IMR-90 (cell line): ENCODE data around the gene PALLD. TPM values are rescaled to one million over a fixed set of nuclear protein-coding genes. Genes with fewer than 3 reads are reported as not detected.

Experiments used
- ATAC-seq: fragments of 200-7000 bp; cut with Tn5 transposase; 2 replicates; pipeline ENCODE4 v1.9.1; 2020; ENCODE audit warnings: low read depth, mild to moderate bottlenecking, moderate library complexity
- BruUV-seq: library from RNA; stranded (reverse); fragments of 400-500 nt; replicated peaks from 2 replicates; lab custom pipeline; 2021; lab: Mats Ljungman, UMichigan
- CTCF ChIA-PET: fragments of 300-600 bp; formaldehyde crosslinking; extraction: SDS; loops from one replicate; lab custom pipeline; 2021; ENCODE audit warnings: antibody characterized with exemption; lab: Yijun Ruan, JAX
- POLR2A ChIA-PET: fragments of 300-600 bp; sonication (Branson Sonifier 250); formaldehyde crosslinking; loops from one replicate; lab custom pipeline; 2022; ENCODE audit warnings: antibody characterized with exemption; ENCODE audit not compliant: unreplicated experiment; lab: Charles Lee
- DNase-seq: peaks from one replicate; pipeline ENCODE4 v3.0.0; 2013
- H2AFZ ChIP-seq: replicated peaks from 2 replicates; pipeline ENCODE3; 2013; ENCODE audit warnings: low read length, mild to moderate bottlenecking; ENCODE audit not compliant: poor library complexity
- H2AK5ac ChIP-seq: 2 replicates; pipeline ENCODE4 v1.6.1; 2013; ENCODE audit warnings: low read depth, low read length, inconsistent platforms
- H2AK9ac ChIP-seq: replicated peaks from 2 replicates; pipeline ENCODE3; 2013; ENCODE audit warnings: mild to moderate bottlenecking, low read depth, low read length, moderate library complexity; ENCODE audit not compliant: poor library complexity
- H2BK120ac ChIP-seq: 2 replicates; pipeline ENCODE4 v1.6.1; 2013; ENCODE audit warnings: low read depth, low read length, inconsistent platforms
- H2BK15ac ChIP-seq: 3 replicates; pipeline ENCODE4 v1.6.1; 2013; ENCODE audit warnings: low read depth, low read length, inconsistent platforms
- H2BK20ac ChIP-seq: 2 replicates; pipeline ENCODE4 v1.6.1; 2013; ENCODE audit warnings: low read depth, mild to moderate bottlenecking, inconsistent platforms, low read length, moderate library complexity
- H2BK5ac ChIP-seq: 2 replicates; pipeline ENCODE4 v1.6.1; 2013; ENCODE audit warnings: mild to moderate bottlenecking, low read depth, low read length, inconsistent platforms; ENCODE audit not compliant: poor library complexity, severe bottlenecking
- H3K14ac ChIP-seq: replicated peaks from 2 replicates; pipeline ENCODE4 v1.6.1; 2013; ENCODE audit warnings: low read depth, low read length, inconsistent platforms
- H3K18ac ChIP-seq: 2 replicates; pipeline ENCODE4 v1.6.1; 2013; ENCODE audit warnings: low read depth, low read length, control low read depth
- H3K23ac ChIP-seq: 2 replicates; pipeline ENCODE4 v1.6.1; 2013; ENCODE audit warnings: low read depth, low read length, inconsistent platforms
- H3K27ac ChIP-seq: 2 replicates; pipeline ENCODE4 v1.5.1; 2013; ENCODE audit warnings: mild to moderate bottlenecking, control low read depth, low read length; ENCODE audit not compliant: insufficient read depth
- H3K27me3 ChIP-seq: 2 replicates; pipeline ENCODE4 v1.6.1; 2013; ENCODE audit warnings: low read length; ENCODE audit not compliant: control insufficient read depth, insufficient read depth
- H3K36me3 ChIP-seq: 2 replicates; pipeline ENCODE4 v1.6.1; 2013; ENCODE audit warnings: low read length, mixed read lengths; ENCODE audit not compliant: control insufficient read depth, insufficient read depth
- H3K4ac ChIP-seq: 2 replicates; pipeline ENCODE4 v1.6.1; 2013; ENCODE audit warnings: low read depth, low read length, inconsistent platforms
- H3K4me1 ChIP-seq: 2 replicates; pipeline ENCODE4 v1.6.1; 2013; ENCODE audit warnings: low read length, mixed read lengths; ENCODE audit not compliant: control insufficient read depth, insufficient read depth
- H3K4me2 ChIP-seq: 2 replicates; pipeline ENCODE4 v1.6.1; 2013; ENCODE audit warnings: low read depth, mild to moderate bottlenecking, control low read depth, low read length, moderate library complexity
- H3K4me3 ChIP-seq: 2 replicates; pipeline ENCODE4 v1.5.1; 2013; ENCODE audit warnings: low read depth, mild to moderate bottlenecking, control low read depth, low read length, moderate library complexity; ENCODE audit not compliant: insufficient read depth
- H3K56ac ChIP-seq: 2 replicates; pipeline ENCODE4 v1.6.1; 2013; ENCODE audit warnings: low read length, inconsistent platforms; ENCODE audit not compliant: insufficient read depth; ENCODE audit errors: extremely low read depth
- H3K79me1 ChIP-seq, 2 experiments: 2 replicates each; pipeline ENCODE4 v1.6.1; 2013; ENCODE audit warnings: low read length in 2 of 2, inconsistent platforms in 1 of 2, low read depth in 1 of 2
- H3K9ac ChIP-seq: 2 replicates; pipeline ENCODE4 v1.6.1; 2013; ENCODE audit warnings: low read depth, low read length, control low read depth
- H3K9me1 ChIP-seq: 2 replicates; pipeline ENCODE4 v1.6.1; 2013; ENCODE audit warnings: low read length, inconsistent platforms; ENCODE audit not compliant: insufficient read depth
- H3K9me3 ChIP-seq: 2 replicates; pipeline ENCODE4 v1.6.1; 2013; ENCODE audit warnings: low read length; ENCODE audit not compliant: control insufficient read depth, insufficient read depth
- H4K20me1 ChIP-seq: 2 replicates; pipeline ENCODE4 v1.6.1; 2013; ENCODE audit warnings: low read length, inconsistent platforms; ENCODE audit not compliant: insufficient read depth
- H4K5ac ChIP-seq: 2 replicates; pipeline ENCODE4 v1.6.1; 2013; ENCODE audit warnings: mild to moderate bottlenecking, low read depth, low read length, control low read depth
- H4K8ac ChIP-seq, 2 experiments: 2 replicates each; pipeline ENCODE4 v1.6.1; 2013; ENCODE audit warnings: low read depth in 2 of 2, low read length in 2 of 2, control low read depth in 1 of 2, inconsistent platforms in 1 of 2
- H4K91ac ChIP-seq: 2 replicates; pipeline ENCODE4 v1.6.1; 2013; ENCODE audit warnings: low read depth, low read length, inconsistent platforms; ENCODE audit not compliant: insufficient read depth
- BHLHE40 ChIP-seq: fragments of 150-350 bp; IDR thresholded peaks from 2 replicates; pipeline ENCODE4 v1.6.1; 2016; ENCODE audit warnings: mild to moderate bottlenecking, low read depth, low read length
- CEBPB ChIP-seq: IDR thresholded peaks from 2 replicates; pipeline ENCODE4 v1.6.1; 2012; ENCODE audit warnings: low read depth, low read length, improper control_type of control experiment
- CHD1 ChIP-seq: IDR thresholded peaks from 2 replicates; pipeline ENCODE4 v1.6.1; 2012; ENCODE audit warnings: low read depth, low read length, improper control_type of control experiment
- CTCF ChIP-seq: conservative IDR thresholded peaks from 2 replicates; pipeline ENCODE4 v1.5.1; 2012; ENCODE audit warnings: mild to moderate bottlenecking, low read depth, low read length, improper control_type of control experiment
- FOS ChIP-seq: fragments of 150-350 bp; IDR thresholded peaks from 2 replicates; pipeline ENCODE4 v1.6.1; 2016; ENCODE audit warnings: low read depth, low read length
- MAFK ChIP-seq: IDR thresholded peaks from 2 replicates; pipeline ENCODE4 v1.6.1; 2012; ENCODE audit warnings: low read depth, low read length, improper control_type of control experiment
- MAZ ChIP-seq: IDR thresholded peaks from 2 replicates; pipeline ENCODE4 v1.6.1; 2012; ENCODE audit warnings: low read depth, mild to moderate bottlenecking, low read length, improper control_type of control experiment, moderate library complexity, borderline replicate concordance
- MXI1 ChIP-seq: IDR thresholded peaks from 2 replicates; pipeline ENCODE4 v1.6.1; 2012; ENCODE audit warnings: low read depth, mild to moderate bottlenecking, low read length, moderate library complexity, borderline replicate concordance
- NFE2L2 ChIP-seq: fragments of 150-350 bp; IDR thresholded peaks from 2 replicates; pipeline ENCODE4 v1.6.1; 2016; ENCODE audit warnings: low read depth, mild to moderate bottlenecking, low read length
- POLR2A ChIP-seq: IDR thresholded peaks from 2 replicates; pipeline ENCODE4 v1.6.1; 2012; ENCODE audit warnings: mild to moderate bottlenecking, low read depth, low read length
- RAD21 ChIP-seq: IDR thresholded peaks from 2 replicates; pipeline ENCODE4 v1.6.1; 2012; ENCODE audit warnings: low read length, improper control_type of control experiment
- RCOR1 ChIP-seq: IDR thresholded peaks from 2 replicates; pipeline ENCODE4 v1.6.1; 2012; ENCODE audit warnings: mild to moderate bottlenecking, low read length, improper control_type of control experiment; ENCODE audit not compliant: insufficient replicate concordance
- RFX5 ChIP-seq: IDR thresholded peaks from 2 replicates; pipeline ENCODE4 v1.8.0; 2012; ENCODE audit warnings: low read depth, mild to moderate bottlenecking, low read length, moderate library complexity
- SMC3 ChIP-seq: fragments of 150-350 bp; IDR thresholded peaks from 2 replicates; pipeline ENCODE4 v1.6.1; 2016; ENCODE audit warnings: low read depth, mild to moderate bottlenecking, antibody characterized with exemption, low read length, moderate library complexity
- WGBS, 2 experiments: methylation state at CpG; one replicate each; pipeline versions ENCODE4 v1.1.5 to v1.1.7; 2013; ENCODE audit warnings: missing lambda C conversion rate in 2 of 2; ENCODE audit not compliant: insufficient read length in 1 of 2; ENCODE audit errors: extremely low coverage in 2 of 2; 5-methylcytosine and 5-hydroxymethylcytosine counted together
- dilution Hi-C: fragments of 300-500 bp; cut with HindIII; formaldehyde crosslinking; loops from one replicate; pipeline ENCODE4 v1.14.3; 2018; ENCODE audit warnings: low sequenced_read_pairs; ENCODE audit not compliant: unreplicated experiment
- in situ Hi-C: fragments of 300-500 bp; cut with MboI; formaldehyde crosslinking; loops from 3 replicates; pipeline ENCODE4 v1.14.3; 2019; ENCODE audit warnings: low sequenced_read_pairs, inconsistent platforms, mixed read lengths
- intact Hi-C: fragments of 100-400 bp; cut with micrococcal nuclease; formaldehyde crosslinking; loops from 2 replicates; pipeline ENCODE4 v1.10.0; 2022
- polyA plus RNA-seq, 3 experiments: library from polyadenylated mRNA; depleted of rRNA; stranded (reverse); fragments of >200 nt; gene quantifications; 2 replicates each; pipeline ENCODE4 v1.2.3, GENCODE V29; 2012; ENCODE audit warnings: low replicate concordance in 1 of 3
- total RNA-seq: library from RNA; depleted of rRNA; stranded (reverse); fragments of >200 nt; gene quantifications from 2 replicates; pipeline ENCODE4 v1.2.3, GENCODE V29; 2012
- TF ChIP-seq, protein P1 (sequence below): fragments of 150-350 bp; IDR thresholded peaks from 2 replicates; pipeline ENCODE4 v1.6.1; 2016; ENCODE audit warnings: low read depth, mild to moderate bottlenecking, low read length, moderate library complexity, borderline replicate concordance
- TF ChIP-seq, protein P2 (sequence below): fragments of 150-350 bp; IDR thresholded peaks from 2 replicates; pipeline ENCODE4 v1.6.1; 2017; ENCODE audit warnings: mild to moderate bottlenecking, antibody characterized with exemption, low read length, low read depth

PALLD gene
- total and polyA plus RNA-seq, 2 of the 4 experiments (the other 2 are of a cell fraction): 91.0 to 91.9 TPM

DNA sequence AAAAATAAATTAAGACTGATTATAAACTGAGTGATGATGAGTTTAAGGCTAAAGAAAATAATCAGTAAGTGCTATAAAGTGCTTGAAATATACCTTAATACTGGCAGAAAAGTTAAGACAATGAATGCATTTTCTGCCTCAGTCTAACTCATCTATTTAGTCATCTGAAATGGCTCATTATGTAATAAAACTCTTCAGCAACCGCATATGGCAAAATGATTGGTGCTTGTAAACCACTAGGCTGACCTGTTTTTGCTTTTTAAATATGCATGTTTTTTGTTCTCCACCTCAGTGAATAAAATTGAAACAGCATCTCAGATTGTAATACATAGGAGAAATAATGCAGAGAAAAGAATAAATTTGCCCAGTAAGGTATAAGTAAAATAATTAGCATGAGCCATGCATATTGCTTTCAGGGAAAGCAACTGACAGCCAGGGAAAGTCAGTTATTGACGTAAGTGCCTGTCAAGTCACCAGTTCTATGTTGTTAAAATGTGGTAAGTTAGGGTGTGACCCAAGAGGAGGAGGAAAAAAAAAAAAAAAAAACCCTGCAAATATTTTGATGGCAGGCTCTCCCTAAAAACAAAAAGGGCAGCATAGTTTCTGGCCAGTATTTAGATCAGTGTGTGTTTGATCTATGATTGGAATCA lies 167.5 kb downstream of the PALLD start:
- Histone ChIP-seq H3K56ac (no peak overlapping the region), H3K27ac (no peak overlapping the region), H2BK120ac (no peak overlapping the region), H2AK5ac (no peak overlapping the region), H2AFZ (no peak overlapping the region), H3K4me2 (no peak overlapping the region), H2BK15ac (no peak overlapping the region), H3K4me3 (no peak overlapping the region), H4K20me1 (no peaks in the 10 kb centered on the region), H3K23ac (no peak overlapping the region; the same call in 1 of the 2 replicates), H4K91ac (no peak overlapping the region; the same call in 1 of the 2 replicates), H3K14ac (no peak overlapping the region), H3K4ac (no peak overlapping the region), H3K4me1 (peaks cover 1% of the 10 kb centered on the region; the same call in 1 of the 2 replicates), H4K8ac (no peak overlapping the region), H3K36me3 (no peaks in the 10 kb centered on the region), H3K9ac (no peak overlapping the region), H2BK5ac (no peak overlapping the region), H3K79me1 (no peaks in the 10 kb centered on the region), H3K18ac (no peak overlapping the region), H3K27me3 (no peaks in the 10 kb centered on the region; the same call in 1 of the 2 replicates), H2AK9ac (no peak overlapping the region), H4K5ac (no peak overlapping the region), H3K9me1 (peaks cover 3% of the 10 kb centered on the region; the same call in 1 of the 2 replicates), H2BK20ac (no peak overlapping the region), H3K9me3 (no peaks in the 10 kb centered on the region)
- POLR2A ChIA-PET: no interaction called here
- intact Hi-C loops: no loop called here
- dilution Hi-C loops: no loop called here
- in situ Hi-C loops: no loop called here
- no peak for DNase-seq
- WGBS, 2 experiments: no CpG with 5 or more reads among the region's 2 CpGs
- TF ChIP-seq CHD1 (no peak), MXI1 (no peak), CEBPB (no peak), RCOR1 (no peak), RFX5 (no peak), MAFK (no peak), SMC3 (no peak), CTCF (no peak), MAZ (no peak), POLR2A (no peak), RAD21 (no peak), NFE2L2 (no peak), FOS (no peak), BHLHE40 (no peak)
- TF ChIP-seq, protein P1, sequence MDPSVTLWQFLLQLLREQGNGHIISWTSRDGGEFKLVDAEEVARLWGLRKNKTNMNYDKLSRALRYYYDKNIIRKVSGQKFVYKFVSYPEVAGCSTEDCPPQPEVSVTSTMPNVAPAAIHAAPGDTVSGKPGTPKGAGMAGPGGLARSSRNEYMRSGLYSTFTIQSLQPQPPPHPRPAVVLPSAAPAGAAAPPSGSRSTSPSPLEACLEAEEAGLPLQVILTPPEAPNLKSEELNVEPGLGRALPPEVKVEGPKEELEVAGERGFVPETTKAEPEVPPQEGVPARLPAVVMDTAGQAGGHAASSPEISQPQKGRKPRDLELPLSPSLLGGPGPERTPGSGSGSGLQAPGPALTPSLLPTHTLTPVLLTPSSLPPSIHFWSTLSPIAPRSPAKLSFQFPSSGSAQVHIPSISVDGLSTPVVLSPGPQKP: no peak
- TF ChIP-seq, protein P2, sequence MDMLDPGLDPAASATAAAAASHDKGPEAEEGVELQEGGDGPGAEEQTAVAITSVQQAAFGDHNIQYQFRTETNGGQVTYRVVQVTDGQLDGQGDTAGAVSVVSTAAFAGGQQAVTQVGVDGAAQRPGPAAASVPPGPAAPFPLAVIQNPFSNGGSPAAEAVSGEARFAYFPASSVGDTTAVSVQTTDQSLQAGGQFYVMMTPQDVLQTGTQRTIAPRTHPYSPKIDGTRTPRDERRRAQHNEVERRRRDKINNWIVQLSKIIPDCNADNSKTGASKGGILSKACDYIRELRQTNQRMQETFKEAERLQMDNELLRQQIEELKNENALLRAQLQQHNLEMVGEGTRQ: no peak
- ATAC-seq: no peak
- CTCF ChIA-PET: no interaction called here
- BruUV-seq: no TSS peak
